Esophagus muscularis mucosa (tissue), 4 donors: ENCODE results near the gene LRP10. TPM values are rescaled to one million over a fixed set of nuclear protein-coding genes. Genes with fewer than 3 reads are reported as not detected.

Source experiments
- DNase-seq: peaks from one replicate; pipeline ENCODE4 v3.0.0-alpha.2; 2017; ENCODE audit errors: extremely low spot score
- H3K27ac ChIP-seq, 4 donors: fragments of 200-600 bp; sonication (generic); replicated peaks in 1 of 4; 1 replicate in 3 of 4; 2 replicates in 1 of 4; pipeline ENCODE4 v1.5.1; 2016 to 2019; ENCODE audit warnings: mild to moderate bottlenecking in 1 of 4
- H3K27me3 ChIP-seq, 4 donors: fragments of 200-600 bp; sonication (generic); one replicate each; pipeline versions ENCODE4 v1.5.1 to v1.6.0; 2016 to 2019
- H3K36me3 ChIP-seq, 4 donors: fragments of 200-600 bp; sonication (generic); one replicate each; pipeline ENCODE4 v1.5.1; 2016 to 2019
- H3K4me1 ChIP-seq, 4 donors: fragments of 200-600 bp; sonication (generic); one replicate each; pipeline ENCODE4 v1.5.1; 2016 to 2019
- H3K4me3 ChIP-seq, 4 donors: fragments of 200-600 bp; sonication (generic); 1 replicate in 2 of 4; 2 replicates in 2 of 4; pipeline ENCODE4 v1.5.1; 2016 to 2019; ENCODE audit warnings: mild to moderate bottlenecking in 4 of 4, moderate library complexity in 1 of 4
- H3K9me3 ChIP-seq, 4 donors: fragments of 200-600 bp; sonication (generic); 1 replicate in 3 of 4; 2 replicates in 1 of 4; pipeline ENCODE4 v1.5.1; 2016 to 2019
- EP300 ChIP-seq: sonication (generic); formaldehyde crosslinking; IDR thresholded peaks from one replicate; pipeline ENCODE4 v1.6.1; 2017; ENCODE audit warnings: antibody characterized with exemption
- POLR2A ChIP-seq: fragments of 450-650 bp; IDR thresholded peaks from one replicate; pipeline ENCODE4 v1.6.1; 2017; ENCODE audit warnings: antibody characterized with exemption, moderate library complexity, mild to moderate bottlenecking, low read depth
- POLR2AphosphoS5 ChIP-seq, 2 donors: sonication (generic); formaldehyde crosslinking; IDR thresholded peaks; one replicate each; pipeline ENCODE4 v1.6.1; 2017; ENCODE audit warnings: antibody characterized with exemption in 2 of 2
- WGBS: methylation state at CpG from one replicate; pipeline ENCODE4 v1.1.5; 2018; 5-methylcytosine and 5-hydroxymethylcytosine counted together
- intact Hi-C: fragments of 100-400 bp; cut with DNase I; formaldehyde crosslinking; loops from one replicate; pipeline ENCODE4 v1.15.1; 2023
- small RNA-seq, 3 donors: library from RNA; depleted of rRNA; stranded (forward); fragments of <200 nt; gene quantifications; one replicate each; pipeline ENCODE3, GENCODE V24; 2016
- total RNA-seq, 4 donors: library from RNA; depleted of rRNA; stranded (reverse); fragments of >200 nt; gene quantifications; one replicate each; pipeline versions ENCODE4 v1.1.0 to v1.2.1, GENCODE V29; 2016
- TF ChIP-seq, protein P1 (sequence below), 3 experiments: fragments of 200-600 bp in 2 of 3; fragments of 450-650 bp in 1 of 3; sonication (generic) in 2 of 3; IDR thresholded peaks; one replicate each; pipeline ENCODE4 v1.5.1; 2017 to 2019; ENCODE audit warnings: antibody characterized with exemption in 3 of 3, mild to moderate bottlenecking in 2 of 3, moderate library complexity in 1 of 3

LRP10 gene
- total RNA-seq, 4 donors from 2014 or later, result 111 to 279 (median 197) TPM

DNA sequence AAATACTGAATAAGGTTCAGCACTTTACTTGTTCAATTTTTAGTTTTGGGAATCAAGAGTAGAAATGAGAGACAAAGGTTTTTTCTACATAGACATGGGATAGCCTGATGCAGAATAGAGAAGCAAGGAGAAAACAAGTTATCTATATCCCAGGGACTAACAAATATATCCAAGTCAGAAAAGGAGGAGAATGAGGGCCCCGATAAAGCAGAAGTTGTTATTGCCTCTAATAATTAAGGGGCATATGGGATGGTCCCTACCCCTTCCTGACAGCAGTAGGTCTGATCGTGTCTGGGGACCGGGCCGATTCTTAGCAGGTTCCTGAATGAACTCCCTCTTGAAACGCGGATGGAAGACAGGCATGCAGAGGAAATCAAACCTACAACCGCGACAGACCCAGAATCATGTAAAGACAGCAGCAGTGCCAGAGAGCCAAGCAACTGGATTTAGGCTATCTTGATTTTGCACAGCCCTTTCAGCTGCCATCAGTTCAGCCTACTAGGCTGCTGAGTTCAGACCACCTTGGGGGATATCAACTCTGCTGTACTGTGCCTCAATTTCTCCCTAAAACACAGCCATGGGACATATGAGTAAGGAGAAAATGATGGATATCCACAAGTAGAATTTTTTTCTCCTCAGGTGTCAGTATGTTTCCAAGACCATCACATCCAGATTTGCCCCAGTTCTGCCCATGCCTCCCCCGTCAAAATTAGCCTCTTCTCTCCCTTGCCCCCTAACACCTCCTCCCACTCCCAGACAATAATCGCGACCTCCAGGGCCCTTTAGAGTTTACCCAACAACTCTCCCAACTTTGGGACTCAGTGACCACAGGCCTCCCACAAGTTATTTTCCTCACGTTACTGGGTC is 56.9 kb downstream of the LRP10 start:
- Histone ChIP-seq H3K27ac (peak overlapping the region; percentile 89 to 96 (median 92)), H3K9me3 (no peaks in the 10 kb centered on the region), H3K4me1 (peaks cover 13 to 33% (median 31%) of the 10 kb centered on the region in 4 donors), H3K4me3 (peak overlapping the region; percentile 78 to 93 (median 86)), H3K27me3 (no peaks in the 10 kb centered on the region), H3K36me3 (peaks cover 19 to 41% (median 31%) of the 10 kb centered on the region in 4 donors)
- DNase-seq, result no peak
- TF ChIP-seq POLR2A, result no peak
- no peak for TF ChIP-seq EP300
- TF ChIP-seq, protein P1, sequence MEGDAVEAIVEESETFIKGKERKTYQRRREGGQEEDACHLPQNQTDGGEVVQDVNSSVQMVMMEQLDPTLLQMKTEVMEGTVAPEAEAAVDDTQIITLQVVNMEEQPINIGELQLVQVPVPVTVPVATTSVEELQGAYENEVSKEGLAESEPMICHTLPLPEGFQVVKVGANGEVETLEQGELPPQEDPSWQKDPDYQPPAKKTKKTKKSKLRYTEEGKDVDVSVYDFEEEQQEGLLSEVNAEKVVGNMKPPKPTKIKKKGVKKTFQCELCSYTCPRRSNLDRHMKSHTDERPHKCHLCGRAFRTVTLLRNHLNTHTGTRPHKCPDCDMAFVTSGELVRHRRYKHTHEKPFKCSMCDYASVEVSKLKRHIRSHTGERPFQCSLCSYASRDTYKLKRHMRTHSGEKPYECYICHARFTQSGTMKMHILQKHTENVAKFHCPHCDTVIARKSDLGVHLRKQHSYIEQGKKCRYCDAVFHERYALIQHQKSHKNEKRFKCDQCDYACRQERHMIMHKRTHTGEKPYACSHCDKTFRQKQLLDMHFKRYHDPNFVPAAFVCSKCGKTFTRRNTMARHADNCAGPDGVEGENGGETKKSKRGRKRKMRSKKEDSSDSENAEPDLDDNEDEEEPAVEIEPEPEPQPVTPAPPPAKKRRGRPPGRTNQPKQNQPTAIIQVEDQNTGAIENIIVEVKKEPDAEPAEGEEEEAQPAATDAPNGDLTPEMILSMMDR (IDR thresholded peaks at IDR 0.05), result no peak
- no peak for TF ChIP-seq POLR2AphosphoS5 (IDR thresholded peaks at IDR 0.05)
- WGBS, result 17% methylated on average over 12 of the region's 12 CpGs
- intact Hi-C loops, result loop anchor here (10.0 kb wide), 1 partner anchor 386 kb away; no protein-coding TSS in a partner anchor

DNA sequence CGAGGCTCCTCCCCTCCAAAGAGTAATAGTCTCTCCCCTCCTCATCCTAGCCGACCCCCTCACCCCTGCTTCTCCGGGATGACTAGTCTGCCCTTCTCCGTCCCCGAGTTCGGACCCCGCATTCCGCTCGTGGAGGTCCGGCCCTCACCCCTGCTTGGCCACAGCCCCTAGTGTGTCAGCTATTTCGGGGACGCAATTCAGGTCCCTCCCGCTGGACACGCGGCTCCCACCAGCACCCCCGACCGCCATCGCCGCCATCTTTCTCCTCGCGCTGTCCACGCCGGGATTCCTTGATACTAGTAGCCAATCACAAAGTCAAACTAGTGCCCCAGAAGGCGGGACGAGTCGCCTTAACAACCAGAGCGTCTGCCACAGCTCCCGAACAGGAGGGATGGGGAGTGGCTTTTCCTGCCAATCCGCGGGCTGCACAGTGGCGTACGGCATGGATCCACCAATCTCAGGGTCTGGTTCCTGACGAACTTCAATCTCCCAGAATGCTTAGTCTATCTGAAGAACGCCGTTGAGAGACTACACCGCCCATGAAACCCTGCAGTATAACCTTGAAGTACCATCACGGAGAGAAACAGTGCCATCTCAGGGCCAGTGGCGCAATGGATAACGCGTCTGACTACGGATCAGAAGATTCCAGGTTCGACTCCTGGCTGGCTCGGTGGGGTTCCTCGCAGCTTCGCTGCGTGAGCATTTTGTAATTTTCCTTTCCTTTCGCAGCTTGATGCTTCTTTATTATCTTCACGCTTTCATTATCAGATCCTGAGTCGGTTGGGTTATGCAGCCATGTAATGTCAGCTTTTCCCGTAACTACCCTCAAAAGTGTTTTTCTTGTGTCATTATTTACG is 57.8 kb downstream of the LRP10 start, which contains the start of gene PRMT5:
TSS of gene PRMT5 (minus strand) at position 273 of the 857 bp plus-strand sequence. CDS start at position 258, 15 bp downstream.
- H3K4me1 ChIP-seq, result peaks cover 13 to 33% (median 31%) of the 10 kb centered on the region in 4 donors
- intact Hi-C loops, result loop anchor here (10.0 kb wide), 1 partner anchor 385 kb away; no protein-coding TSS in a partner anchor
- peak within 1 kb of the TSS; percentile 78 to 93 (median 86) for H3K4me3 ChIP-seq
- H3K27ac ChIP-seq, result peak within 1 kb of the TSS; percentile 89 to 96 (median 92)
- WGBS, result 0% methylated on average over 22 of the region's 51 CpGs
- no peaks in the 10 kb centered on the region for H3K9me3 ChIP-seq
- peaks cover 10 to 32% (median 22%) of the 10 kb centered on the region in 4 donors for H3K36me3 ChIP-seq
- no peaks in the 10 kb centered on the region for H3K27me3 ChIP-seq
- peak; percentile 100 for DNase-seq
- TF ChIP-seq, protein P1 (IDR thresholded peaks at IDR 0.05), result no peak
- TF ChIP-seq POLR2AphosphoS5 (IDR thresholded peaks at IDR 0.05), result peak; percentile 86 to 89
- TF ChIP-seq POLR2A, result peak; percentile 63

DNA sequence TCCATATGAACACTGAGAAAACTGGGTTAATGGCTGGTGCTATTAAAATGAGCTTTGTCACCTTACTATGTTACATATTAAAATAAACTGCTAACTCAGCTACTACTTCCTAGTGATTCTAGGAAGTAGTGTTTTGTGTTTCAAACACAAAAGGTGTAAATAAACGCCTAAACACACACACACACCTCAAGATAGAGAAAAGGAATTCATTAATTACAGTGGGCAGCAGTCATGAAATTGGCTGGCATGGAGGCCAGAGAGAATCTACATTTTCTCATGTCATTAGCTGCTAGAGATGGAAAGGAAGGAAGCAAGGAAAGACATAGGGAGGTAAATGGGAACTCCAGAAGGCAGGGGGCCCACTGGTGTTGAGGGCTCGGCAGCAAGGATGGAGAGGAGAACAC is 58.4 kb downstream of the LRP10 start:
- Histone ChIP-seq H3K9me3 (no peaks in the 10 kb centered on the region), H3K27me3 (no peaks in the 10 kb centered on the region), H3K4me1 (peaks cover 13 to 33% (median 31%) of the 10 kb centered on the region in 4 donors), H3K27ac (peak overlapping the region; percentile 89 to 96 (median 90)), H3K4me3 (peak overlapping the region; percentile 78 to 93 (median 86)), H3K36me3 (peaks cover 4 to 26% (median 16%) of the 10 kb centered on the region in 4 donors)
- WGBS, result 0% methylated on average over 2 of the region's 2 CpGs
- TF ChIP-seq EP300 (no peak), POLR2AphosphoS5 (IDR thresholded peaks at IDR 0.05) (no peak), POLR2A (no peak)
- TF ChIP-seq, protein P1 (IDR thresholded peaks at IDR 0.05), result no peak
- intact Hi-C loops, result loop anchor here (5.0 to 10.0 kb wide), 2 partner anchors 52 to 385 kb away; partner anchors contain the start of gene AJUBA
- no peak for DNase-seq

Small RNA genes lying within 50 kb of the gene (small RNA-seq; reads per million reads assigned to genes)
- 0 reads per million in 3 donors for gene RF00019

Other genes with a start within 250 kb of the LRP10 start
- gene OR6J1, start 227.4 kb upstream of the LRP10 start, total RNA-seq, result not detected
- 10 to 100 TPM; 63.5 to 74.9 (median 71.3) TPM for gene OXA1L, start 105.1 kb upstream of the LRP10 start, total RNA-seq
- 10 to 100 TPM in 3 of 4 donors, 1 to 10 TPM in 1; 9.6 to 22.9 (median 15.3) TPM for gene SLC7A7, start 56.3 kb upstream of the LRP10 start, total RNA-seq
- 10 to 100 TPM; 27.0 to 64.5 (median 37.2) TPM for gene MRPL52, start 41.9 kb upstream of the LRP10 start, total RNA-seq
- 100 to 1,000 TPM in 3 of 4 donors, 10 to 100 TPM in 1; 83.9 to 149 (median 123) TPM for gene MMP14, start 35.2 kb upstream of the LRP10 start, total RNA-seq
- under 1 TPM; 0.26 to 0.66 (median 0.38) TPM for gene REM2, start 11.5 kb downstream of the LRP10 start, total RNA-seq
- 100 to 1,000 TPM in 2 of 4 donors, 10 to 100 TPM in 2; 52.7 to 229 (median 102) TPM for gene RBM23, start 47.4 kb downstream of the LRP10 start, total RNA-seq
- 10 to 100 TPM; 35.5 to 51.0 (median 44.8) TPM for gene PRMT5, start 57.6 kb downstream of the LRP10 start, total RNA-seq
- gene HAUS4, start 85.3 kb downstream of the LRP10 start, total RNA-seq, result 10 to 100 TPM; 31.7 to 46.8 (median 39.1) TPM
- 10 to 100 TPM in 3 of 4 donors, 1 to 10 TPM in 1; 7.0 to 32.5 (median 17.9) TPM for gene AJUBA, start 110.8 kb downstream of the LRP10 start, total RNA-seq
- 10 to 100 TPM in 2 of 4 donors, 1 to 10 TPM in 2; 4.6 to 11.2 (median 9.9) TPM for gene C14orf93, start 138.4 kb downstream of the LRP10 start, total RNA-seq
- gene PSMB5, start 163.2 kb downstream of the LRP10 start, total RNA-seq, result 100 to 1,000 TPM; 135 to 155 (median 145) TPM
- gene PSMB11, start 170.5 kb downstream of the LRP10 start, total RNA-seq, result not detected
- 1 to 10 TPM; 2.5 to 5.9 (median 3.6) TPM for gene CDH24, start 185.8 kb downstream of the LRP10 start, total RNA-seq
- gene ACIN1, start 223.4 kb downstream of the LRP10 start, total RNA-seq, result 100 to 1,000 TPM in 1 of 4 donors, 10 to 100 TPM in 3; 60.1 to 101 (median 89.5) TPM
- gene C14orf119, start 223.8 kb downstream of the LRP10 start, total RNA-seq, result 10 to 100 TPM; 21.2 to 42.5 (median 34.0) TPM
- under 1 TPM in 1 of 4 donors, not detected in 3; 0.19 TPM for gene CIROP, start 233.2 kb downstream of the LRP10 start, total RNA-seq
- under 1 TPM in 1 of 4 donors, not detected in 3; 0.57 TPM for gene CEBPE, start 247.5 kb downstream of the LRP10 start, total RNA-seq